HG03439 (cell line): ENCODE data around the gene AFF1.
"Not testable (repeated sequence)": the region's sequence is repeated elsewhere in the genome, so short reads cannot be mapped to it uniquely, and the experiment has no call there.

ENCODE experiments used
- ATAC-seq: cut with Tn5 transposase; IDR thresholded peaks from one replicate; pipeline ENCODE4 v1.9.1; 2021; ENCODE audit warnings: mild to moderate bottlenecking, moderate library complexity; ENCODE audit not compliant: unreplicated experiment

The AFF1 gene

DNA sequence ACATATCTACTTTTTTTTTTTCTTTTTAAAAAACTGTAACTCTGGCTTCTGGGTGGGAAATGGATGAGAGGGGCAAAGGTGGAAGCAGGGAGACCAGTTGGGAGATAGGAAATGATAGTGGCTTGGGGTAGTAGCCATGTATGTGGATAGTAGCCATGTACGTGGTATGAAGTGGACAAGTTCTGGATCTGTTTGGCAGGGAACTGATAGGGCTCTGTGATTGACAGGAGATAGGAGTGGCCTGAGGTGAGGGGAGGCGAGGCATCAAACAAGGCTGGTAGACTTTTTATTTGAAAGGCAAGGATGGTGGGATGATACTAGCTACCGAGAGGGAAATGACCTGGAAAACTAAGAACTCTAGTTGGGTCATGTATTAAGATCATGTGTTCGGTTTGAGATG is 117.8 kb downstream of the AFF1 start:
- ATAC-seq = no peak

DNA sequence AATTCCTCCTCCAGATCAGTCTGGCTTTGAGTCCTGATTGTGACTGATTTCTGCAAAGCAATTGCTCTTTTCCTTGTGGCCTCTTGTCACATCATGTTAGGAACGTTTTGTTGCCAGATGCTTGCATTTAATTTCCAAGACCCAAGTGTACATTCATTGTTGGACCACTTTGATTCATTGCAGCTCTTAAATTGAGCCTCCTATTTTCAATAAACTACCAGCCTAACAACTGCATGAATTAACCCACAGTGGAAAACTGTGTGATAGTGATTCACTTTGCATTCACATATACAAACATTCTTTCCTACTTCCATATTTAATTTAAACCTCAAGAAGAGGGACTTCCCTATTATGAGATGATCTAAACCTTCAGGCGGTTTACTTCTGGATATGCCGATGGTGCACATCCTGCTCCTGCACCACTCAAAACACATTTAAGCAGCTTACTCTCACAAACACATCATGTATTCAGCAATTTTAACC is 118.4 kb downstream of the AFF1 start:
- ATAC-seq = no peak

DNA sequence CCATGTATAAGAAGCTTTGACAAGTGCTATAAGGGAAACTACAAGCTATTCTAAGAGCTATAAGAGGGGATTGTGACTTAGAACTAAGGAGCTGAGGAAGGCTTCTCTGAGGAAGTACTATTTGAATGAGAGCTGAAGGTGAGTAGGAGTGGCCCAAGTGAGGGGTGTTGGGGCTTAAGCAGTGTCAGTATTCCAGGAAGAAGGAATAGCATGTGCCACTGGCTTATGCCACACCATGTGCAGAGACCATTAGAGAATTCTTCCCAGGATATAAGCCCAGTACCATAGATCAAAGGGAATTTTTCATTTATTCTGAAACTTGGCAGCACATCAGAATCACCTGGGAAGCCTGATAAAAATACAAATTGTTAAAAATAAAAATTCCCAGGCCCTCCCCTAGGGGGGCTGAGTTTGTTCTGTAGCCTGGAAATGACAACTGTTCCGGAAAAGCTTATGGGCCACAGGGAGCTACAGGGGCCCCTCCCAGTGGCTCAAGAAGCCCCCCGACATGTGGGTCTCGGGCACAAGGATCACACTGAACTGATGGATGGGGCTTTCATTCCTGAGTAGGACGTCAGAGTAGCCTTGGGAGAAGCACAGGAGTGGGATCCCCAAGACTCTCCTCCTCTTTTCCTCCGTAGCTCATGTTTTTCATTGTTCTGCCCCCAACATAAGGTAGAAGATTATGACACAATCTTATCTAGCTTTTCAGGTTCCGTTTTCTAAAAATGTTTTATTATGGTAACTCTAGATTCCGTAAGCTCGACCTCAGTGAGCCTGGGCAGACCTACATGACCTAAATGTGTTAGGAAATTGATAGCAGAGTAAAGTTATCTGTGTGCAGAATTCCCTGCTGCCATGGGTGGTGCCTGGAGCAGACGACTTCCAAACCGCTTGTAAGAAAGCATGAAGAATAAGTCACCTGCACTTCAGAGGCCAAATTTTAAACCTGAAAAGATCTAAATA is 119.3 kb downstream of the AFF1 start:
- no peak for ATAC-seq

DNA sequence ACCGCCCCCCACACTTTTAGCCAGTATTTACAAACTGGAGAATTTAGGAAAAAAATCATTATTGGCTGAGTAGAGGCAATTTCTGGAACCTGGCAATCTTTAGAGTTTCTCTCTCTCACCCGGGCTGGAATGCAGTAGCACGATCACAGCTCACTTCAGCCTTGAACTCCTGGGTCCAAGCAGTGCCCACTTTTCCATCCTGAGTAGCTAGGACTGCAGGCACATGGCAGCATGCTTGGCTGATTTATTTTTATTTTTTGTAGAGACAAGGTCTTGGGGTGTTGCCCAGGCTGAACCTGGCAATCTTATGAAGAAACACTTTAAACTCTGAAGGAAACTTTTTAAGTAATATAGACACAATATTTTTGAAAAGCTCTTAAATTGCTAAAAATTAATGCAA is 120.1 kb downstream of the AFF1 start:
- ATAC-seq = no peak

DNA sequence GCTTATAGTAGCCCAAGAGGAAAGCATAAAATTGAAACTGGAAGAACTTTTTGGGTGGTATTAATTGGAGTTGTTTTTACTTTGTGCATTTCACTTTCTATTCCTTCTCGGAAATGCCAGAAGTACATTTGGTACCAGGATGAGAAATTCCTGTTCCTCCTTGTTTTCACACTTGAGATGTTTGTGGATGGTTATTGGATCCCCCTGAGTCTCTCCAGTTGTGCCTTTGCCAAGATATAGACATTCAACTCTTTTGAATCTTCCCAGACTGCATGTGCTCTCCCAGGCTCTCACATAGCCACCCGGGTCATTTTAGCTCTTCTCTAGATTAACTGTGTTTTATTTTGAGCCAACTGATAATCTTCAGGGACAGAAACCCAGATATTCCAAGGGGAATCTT is 120.5 kb downstream of the AFF1 start:
- no peak for ATAC-seq

DNA sequence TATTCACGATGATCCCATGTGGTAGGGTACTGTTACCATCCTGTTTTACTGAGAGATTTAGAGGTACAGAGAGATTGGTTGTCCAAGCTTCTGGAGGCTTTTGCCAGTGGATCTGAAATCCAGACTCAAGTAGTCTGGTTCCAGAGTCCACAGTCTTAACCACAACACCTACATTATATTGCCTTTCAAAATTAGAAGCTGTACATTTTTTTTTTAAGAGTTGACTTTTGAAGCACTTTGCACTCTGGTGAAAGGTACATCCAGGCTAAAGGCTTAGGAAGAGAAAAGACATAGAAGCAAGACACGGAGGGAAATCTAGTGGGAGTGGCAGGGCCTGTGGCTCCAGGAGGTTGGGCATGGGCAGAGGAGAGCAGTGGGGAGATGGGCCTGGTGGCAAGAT is 122.1 kb downstream of the AFF1 start:
- ATAC-seq = no peak

DNA sequence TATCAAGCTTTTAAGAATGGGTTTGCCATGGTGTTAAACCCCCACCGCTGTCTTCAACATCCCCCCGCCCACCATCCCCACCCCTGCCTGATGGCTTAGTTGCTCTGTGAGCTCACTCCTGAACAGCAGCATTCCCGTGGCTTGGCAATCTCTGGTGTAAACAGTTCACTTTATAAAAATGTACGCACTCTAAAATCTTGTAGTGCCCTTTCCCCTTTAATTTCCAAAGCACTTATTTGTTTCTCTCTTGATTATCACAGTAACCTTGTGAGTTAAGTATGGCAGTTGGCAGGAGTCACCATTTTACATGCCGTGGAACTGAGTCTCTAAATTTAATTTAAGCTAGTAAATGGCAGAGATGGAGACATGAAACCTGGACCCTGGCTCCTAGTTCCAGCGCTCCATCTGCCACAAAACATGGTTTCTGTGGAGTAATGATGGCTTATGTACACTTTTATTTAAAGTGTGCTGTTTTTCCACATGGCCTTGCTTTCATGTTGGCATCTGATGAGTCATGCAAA is 123.1 kb downstream of the AFF1 start:
- ATAC-seq = no peak

DNA sequence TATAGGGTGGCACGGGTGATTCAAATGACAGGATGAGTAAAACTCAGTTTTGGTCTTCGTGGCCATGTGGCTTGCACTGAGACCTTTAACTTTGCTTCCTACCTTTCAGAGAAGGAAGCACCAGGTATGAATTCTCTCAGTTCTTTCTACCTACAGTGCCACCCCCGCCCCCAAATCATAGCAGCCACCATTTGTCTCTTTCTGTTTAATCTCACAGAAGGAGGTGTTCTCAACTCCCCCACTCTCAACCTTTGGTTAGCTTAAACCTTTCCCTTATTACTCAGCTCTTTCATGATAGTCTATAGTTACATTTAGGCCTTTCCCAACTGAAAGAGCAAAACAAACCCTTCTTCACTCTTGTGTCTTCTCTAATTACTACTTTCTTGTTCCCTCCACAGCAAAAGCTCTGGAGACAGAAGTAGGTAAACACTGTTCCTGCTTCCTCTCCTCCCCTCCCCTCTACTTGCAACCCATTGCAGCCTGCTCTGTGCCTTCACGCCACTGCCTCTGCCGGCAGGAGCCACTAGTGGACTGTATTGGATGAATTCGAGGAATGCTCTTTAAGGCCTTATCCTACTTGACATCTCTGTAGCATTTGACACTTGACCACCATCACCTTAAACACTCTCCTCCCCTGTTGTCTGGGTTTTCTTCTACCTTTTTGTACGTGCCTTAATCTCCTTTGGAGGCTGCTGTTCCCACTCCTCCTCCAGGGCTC is 123.7 kb downstream of the AFF1 start:
- ATAC-seq = no peak

DNA sequence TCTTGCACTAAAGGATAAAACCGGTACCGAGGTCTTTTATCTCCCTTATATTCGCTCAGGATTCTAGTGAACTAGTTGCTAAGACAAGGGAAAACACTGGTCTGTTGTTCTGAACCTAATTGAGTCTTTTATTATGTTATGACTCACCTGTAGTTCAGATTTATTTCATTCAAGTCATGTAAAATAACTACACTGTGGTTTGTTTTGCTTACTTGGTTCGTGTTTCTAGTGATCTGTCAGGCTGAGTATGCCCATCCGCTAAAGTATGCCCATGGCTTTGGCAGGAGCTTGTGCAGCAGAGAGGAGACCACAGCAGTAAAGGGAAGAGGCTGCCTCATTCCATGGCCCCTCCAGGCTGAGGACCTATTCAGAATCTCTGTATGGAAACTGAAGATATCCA is 126.1 kb downstream of the AFF1 start:
- no peak for ATAC-seq

DNA sequence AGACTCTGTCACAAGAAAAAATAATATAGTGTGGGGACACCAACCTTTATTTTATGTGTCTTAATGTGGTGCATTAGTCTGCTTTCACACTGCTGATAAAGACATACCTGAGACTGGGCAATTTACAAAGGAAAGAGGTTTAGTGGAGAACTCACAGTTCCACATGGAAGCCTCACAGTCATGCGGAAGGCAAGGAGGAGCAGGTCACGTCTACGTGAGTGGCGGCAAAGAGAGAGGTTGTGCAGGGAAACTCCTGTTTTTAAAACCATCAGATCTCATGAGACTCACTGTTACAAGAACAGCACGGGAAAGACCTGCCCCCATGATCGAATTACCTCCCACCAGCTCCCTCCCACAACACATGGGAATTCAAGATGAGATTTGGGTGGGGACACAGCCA is 130.2 kb downstream of the AFF1 start:
- ATAC-seq = no peak

DNA sequence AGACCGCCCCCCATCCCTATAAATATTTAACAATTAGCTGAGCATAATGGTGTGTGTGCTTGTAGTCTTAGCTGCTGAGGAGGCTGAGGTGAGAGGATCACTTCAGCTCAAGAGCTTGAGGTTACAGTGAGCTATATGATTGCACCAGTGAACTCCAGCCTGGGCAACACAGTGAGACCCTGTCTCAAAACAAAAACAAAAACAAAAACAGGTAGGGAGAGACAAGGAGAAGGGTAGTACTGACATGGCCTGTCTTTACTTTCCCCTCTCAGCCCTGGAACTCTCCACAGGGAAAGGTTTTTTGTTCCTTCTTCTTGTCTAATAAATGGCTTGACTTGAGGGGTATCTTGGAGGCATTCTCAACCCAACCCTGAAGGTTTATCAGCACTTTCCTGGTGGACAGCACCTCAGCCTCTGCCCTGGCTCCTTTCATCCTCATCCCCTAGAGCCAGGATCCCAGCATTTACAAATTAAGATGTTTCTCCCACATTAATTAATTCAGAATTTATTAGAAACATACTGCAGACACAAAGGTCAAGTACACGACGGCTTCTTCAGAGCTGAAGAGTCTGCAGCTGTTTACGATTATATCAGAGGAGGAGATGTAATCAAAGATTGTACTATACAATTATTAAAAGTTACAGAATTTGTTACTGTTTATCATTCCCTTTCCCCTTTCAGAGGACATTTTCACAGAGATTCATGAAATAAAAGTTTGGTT is 131.8 kb downstream of the AFF1 start:
- ATAC-seq = no peak

DNA sequence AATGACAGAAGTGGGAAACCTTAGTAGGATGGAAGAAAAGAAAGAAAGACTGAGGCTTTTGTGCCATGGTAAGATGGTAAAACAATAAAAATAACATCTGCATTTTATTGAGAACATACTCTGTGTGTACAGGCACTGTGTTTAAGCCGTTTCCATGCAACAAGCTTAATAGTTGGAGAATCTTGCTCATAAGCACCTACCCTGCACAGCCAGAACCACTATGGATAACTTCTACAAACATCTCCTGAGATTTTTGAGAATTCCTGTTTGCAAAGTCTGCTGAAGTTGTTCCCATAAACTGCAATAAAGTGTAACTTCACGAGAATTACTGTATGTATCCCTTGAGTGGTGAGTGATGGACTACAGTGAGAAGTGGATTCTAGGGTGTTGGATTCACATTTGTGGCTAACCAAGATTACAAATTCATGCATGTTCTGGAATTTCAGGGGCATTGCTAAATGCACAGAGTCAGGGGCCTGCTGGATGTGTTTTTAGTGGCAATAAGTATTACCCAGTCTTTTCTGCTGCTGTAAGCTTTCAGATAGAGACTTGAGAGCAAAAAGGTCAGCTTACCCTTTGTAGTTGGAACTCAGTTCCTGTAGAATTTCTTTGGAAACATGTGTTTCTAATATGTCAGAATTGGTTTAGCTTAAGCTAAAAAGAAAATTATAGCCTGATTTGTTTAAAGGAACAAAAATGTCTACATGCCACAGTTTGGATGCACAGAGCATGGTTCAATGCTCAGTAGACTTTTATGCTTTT is 132.5 kb downstream of the AFF1 start:
- no peak for ATAC-seq

DNA sequence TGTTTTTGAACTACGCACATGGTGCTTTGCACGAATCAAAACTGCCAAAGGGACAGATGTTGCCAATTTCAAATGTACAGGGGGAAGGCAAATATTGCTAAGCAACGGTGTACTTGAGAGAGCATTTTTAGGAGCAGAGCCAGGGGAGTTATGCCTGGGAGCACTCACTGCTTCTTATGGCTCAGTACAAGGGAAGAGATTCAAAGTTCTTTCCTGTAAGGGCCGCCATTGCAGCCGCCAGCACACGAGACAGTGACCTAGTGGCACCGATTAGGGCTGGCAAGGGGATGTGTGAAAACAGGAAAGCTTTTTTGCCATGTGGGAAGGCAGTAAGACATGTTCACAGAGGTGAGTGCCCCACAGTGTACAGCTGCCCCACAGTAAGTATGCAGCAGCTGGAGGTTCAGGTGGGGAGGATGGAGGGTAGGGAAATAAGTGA is 133.8 kb downstream of the AFF1 start:
- ATAC-seq = no peak

DNA sequence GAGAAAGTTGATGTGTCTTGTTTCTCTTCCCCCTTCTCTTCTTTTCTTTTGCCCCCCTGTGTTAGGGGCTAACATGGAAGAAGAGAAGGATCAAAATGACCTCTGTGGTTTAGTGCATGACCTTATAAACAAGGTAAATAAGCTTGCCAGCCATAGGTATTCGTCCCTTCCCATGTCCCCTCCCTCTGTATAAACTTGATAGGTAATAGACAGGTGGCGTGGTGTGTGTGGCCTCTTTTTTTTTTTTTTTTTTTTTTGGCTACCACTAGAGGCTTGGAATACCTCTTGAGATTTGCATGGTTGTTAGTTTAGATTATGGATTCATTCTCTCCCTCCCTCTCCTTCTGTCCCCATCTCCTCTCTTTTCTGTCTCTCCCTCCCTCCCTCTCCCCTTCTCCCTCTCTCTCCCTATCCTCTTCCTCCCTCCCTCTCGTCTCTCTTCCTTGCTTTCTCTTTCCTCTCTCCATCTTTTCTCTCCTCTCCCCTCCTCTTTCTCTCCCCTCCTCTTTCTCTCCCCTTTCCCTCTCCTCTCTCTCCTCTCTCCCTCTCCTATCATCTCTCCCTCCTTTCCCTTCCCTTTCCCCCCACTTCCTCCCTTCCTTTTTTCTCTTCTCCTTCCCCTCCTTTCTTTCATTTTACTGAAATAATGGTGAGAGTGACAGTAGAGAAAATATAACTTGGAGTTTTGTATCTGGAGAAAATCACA is 134.4 kb downstream of the AFF1 start:
- ATAC-seq = no peak

DNA sequence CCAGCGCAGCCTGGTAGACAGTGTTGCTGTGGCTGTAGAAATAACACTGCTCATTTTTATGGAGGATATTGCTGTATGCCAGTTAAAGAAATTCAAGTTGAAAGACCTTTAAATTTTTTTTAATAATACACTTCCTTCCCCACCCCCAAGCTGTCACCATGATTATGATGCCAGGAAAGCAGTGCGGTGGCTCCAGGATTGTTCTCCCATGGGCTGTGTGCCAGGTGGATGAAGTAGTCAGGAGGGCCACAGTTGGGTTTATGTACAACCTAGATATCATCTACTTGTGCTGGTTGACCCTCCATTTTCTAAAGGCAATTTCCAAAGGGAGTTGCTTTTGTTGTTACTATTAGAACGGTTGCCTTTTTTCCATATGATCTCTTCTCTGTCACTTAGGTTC is 136.6 kb downstream of the AFF1 start:
- ATAC-seq = no peak

DNA sequence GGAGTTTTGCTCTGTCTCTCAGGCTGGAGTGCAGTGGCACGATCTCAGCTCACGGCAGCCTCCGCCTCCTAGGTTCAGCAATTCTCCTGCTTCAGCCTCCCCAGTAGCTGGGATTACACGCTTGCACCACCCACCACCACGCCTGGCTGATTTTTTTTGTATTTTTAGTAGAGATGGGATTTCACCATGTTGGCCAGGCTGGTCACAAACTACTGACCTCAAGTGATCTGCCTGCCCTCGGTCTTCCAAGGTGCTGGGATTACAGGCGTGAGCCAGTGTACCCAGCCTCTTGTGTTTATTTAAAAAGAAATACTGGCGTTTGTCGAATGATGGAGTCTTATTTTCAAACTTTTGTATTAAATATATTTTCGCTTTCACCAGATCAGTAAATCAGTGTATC is 137.7 kb downstream of the AFF1 start:
- not testable (repeated sequence) for ATAC-seq

DNA sequence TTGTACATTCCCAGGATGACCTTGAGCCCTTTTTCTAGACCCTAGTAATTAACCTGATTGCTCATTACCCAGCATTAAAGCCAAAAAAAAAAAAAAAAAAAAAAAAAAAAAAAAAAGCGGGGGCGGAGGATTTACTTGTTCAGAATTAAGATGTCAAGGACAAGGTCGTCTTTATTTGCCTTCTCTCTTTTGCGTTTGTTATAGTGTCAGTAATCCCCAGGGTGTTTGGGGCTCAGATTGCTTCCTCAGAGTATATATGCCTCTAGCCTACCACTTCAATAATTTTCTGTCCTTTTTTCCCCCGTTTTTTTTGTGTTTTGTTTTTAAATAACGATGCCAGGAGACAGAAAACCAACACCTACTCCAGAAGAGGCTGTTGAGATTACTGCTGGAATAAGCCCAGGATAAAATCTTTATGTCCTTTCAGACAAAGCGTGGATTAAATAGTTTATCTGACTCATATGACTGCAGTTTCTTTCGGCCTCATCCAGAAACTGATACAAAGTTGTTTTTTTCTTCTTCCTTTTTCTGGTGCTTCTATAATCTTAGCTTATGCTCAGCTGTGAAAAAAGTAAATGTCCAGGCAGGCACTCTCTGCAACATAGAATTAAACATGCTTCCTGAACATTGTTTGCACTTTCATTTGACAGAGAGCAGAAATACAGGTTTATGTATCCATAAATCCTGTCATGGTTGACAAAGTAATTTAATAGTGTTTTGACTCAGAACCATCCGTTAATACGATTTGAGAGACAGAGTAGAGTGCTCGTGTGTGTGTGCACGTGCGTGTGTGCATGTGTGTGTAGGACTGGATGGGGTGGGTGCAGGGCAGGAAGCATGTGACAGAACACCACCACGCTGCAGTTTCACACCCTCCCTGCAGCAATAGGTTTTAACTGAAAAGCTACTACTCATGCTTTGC is 138.6 kb downstream of the AFF1 start:
- ATAC-seq = peak; percentile 93

DNA sequence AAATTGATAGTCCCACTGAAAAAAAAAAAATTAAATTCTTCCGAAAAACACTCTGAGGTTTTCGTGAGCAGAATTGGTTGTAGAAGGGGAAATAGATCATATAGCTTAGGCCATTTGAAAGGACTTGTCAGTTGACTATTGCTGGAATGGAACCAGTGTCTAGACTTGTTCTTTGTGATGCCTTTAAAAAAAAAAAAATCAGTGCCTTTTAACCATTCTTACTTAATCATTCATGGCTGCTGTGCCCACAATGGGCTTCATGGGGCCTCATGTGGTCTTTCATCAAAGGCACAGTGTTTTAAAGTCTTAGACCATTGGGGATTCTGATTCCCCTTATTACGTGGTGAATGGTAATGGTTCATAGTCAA is 139.3 kb downstream of the AFF1 start:
- no peak for ATAC-seq

DNA sequence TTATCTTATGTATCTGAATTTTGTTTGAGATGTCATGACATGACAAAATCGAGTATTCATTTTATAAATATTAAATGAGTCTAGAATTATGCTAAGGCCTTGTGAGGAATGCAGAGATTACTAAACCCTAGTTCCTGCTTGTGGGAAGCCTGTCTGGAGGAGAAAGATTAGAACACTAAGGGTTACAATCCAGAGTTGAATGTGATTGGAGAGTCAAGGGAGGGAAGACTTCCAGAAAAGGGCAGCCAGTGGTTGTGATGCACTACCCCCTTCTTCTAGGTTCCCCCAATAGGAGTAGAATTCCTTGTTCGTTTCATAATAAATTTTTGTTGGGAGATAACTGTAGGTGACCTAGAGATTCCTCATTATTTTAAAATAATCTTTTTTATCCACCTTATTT is 141.1 kb downstream of the AFF1 start:
- ATAC-seq = no peak
